ENCODE measurements around the gene LRPAP1.

The LRPAP1 gene

DNA sequence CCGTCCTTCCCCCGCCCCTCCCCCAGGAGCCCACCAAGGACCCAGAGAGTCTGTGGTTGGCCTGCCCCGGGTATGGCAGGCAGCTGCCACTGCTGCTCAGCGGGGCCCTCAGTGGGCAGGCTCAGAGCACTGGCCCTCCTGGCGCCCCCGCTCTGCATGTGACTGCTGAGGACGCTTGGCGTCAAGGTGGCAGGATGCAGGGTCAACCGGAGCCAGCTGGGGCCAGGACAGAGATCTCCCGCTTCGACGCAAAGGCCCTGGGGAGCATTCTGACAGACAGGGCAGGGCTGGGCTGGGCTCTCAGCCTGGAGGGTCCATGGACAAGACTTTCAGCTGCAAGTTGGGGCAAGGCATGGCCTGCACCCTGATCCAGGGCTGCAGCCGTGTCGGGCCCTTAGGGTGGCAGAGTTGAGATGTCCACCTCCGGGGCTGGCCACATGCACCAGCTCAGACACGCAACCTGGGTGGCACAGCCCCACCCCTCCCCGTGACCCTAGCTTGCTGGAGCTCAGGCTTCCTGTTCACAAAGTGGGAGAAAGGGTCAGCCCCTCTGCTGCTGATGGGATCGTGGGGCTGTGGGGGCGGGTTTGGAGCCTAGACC, 30.3 kb downstream of the LRPAP1 start:
- in situ Hi-C loops (cut with MboI; ENCODE audit: low sequenced_read_pairs): no loop called here

- in situ Hi-C loops (cut with MboI; ENCODE audit: low sequenced_read_pairs): no loop called here
Observed at GRCh38 chr4:3501126-3501824, 30.9 kb downstream of the LRPAP1 start.

DNA sequence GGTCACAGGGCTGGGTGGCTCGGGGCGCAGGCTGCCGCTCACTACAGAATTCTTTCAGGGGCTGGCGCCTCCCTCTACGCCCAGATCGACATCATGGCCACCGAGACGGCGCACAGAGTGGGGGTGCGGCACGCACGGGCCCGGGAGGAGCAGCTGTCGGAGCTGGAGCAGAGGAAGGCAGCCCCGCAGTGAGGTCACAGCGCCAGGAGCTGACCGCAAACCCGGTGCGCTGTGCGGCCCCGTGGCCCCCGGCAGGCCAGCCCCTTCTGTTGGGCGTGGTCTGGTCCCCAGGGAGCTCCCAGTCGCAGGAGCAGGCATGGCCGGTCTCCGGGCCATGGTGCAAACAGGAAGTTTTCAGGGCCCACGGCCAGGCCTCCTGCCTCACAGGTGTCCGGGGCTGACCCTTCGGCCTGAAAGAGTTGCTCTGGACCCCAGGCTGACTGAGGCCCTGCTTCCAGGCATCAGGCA, 31.6 kb downstream of the LRPAP1 start:
- in situ Hi-C loops (cut with MboI; ENCODE audit: low sequenced_read_pairs): no loop called here

DNA sequence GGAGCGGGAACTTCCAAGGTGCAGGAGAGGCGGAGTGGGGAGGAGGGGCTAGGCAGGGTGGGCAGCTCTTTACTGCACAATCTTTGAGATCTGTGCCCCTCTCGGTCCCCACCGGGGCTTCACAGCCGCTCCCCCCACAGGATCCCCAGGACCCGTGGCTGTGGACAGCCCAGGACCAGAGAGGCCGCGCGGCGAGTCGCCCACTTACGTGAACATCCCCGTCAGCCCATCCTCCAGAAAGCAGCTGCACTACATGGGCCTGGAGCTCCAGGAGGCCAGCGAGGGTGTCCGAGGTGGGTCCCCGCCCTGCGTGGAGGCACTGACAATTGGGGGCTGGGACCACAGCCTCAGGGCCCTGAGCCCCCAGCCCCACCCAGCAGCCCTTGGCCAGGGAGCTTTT, 32.1 kb downstream of the LRPAP1 start:
- in situ Hi-C loops (cut with MboI; ENCODE audit: low sequenced_read_pairs): no loop called here

- in situ Hi-C loops (cut with MboI; ENCODE audit: low sequenced_read_pairs): no loop called here
Observed at GRCh38 chr4:3499710-3500109, 32.5 kb downstream of the LRPAP1 start.

DNA sequence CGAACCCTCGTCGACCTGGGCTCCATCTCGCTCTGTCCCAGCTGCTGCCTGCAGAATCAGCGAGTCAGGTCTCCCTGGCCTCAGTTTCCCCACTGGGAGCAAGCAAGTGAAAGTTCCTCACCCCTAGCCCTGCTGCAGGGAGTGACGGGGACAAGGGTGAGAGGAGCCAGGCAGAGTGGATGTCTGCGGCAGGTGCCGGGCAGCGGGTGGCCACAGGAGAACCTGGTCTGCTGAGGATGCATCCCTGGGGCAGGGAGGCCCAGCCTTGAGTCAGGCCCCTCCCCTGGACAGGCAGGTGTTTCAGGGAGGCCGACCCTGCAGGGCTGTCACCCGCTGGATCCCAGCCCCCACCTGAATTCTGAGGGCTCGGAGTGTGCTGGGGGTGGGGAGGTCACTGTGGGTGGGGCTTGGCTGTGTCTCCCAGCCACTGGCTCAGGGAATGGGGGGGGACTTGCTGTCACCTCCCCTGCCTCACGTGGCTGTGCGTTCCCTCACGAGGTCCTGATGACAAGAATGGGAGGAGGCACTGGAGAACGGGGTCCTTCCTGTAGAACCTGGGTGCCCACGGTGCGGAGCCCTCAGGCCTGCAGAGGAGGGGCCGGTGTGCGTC, 33.2 kb downstream of the LRPAP1 start:
- in situ Hi-C loops (cut with MboI; ENCODE audit: low sequenced_read_pairs): no loop called here

DNA sequence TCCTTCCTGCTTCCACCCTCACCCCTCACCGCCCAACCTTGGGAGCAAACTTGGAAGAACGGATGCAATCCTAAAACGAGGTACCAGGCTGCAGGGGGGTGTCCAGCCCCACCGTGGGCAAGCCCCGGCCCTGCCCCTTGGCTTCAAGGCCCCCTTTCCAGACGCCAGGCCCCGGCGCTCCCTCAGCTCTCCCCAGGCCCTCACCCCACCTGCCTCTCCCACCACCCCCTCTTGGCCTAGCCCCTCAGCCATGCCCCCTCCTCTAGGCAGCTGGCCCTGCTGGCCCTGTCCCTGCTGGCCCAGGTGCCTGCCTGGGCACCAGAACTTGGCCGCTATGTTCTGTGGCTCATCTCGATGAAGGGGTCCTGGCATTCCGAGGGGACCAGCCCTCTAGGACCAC, 33.8 kb downstream of the LRPAP1 start:
- in situ Hi-C loops (cut with MboI; ENCODE audit: low sequenced_read_pairs): no loop called here

DNA sequence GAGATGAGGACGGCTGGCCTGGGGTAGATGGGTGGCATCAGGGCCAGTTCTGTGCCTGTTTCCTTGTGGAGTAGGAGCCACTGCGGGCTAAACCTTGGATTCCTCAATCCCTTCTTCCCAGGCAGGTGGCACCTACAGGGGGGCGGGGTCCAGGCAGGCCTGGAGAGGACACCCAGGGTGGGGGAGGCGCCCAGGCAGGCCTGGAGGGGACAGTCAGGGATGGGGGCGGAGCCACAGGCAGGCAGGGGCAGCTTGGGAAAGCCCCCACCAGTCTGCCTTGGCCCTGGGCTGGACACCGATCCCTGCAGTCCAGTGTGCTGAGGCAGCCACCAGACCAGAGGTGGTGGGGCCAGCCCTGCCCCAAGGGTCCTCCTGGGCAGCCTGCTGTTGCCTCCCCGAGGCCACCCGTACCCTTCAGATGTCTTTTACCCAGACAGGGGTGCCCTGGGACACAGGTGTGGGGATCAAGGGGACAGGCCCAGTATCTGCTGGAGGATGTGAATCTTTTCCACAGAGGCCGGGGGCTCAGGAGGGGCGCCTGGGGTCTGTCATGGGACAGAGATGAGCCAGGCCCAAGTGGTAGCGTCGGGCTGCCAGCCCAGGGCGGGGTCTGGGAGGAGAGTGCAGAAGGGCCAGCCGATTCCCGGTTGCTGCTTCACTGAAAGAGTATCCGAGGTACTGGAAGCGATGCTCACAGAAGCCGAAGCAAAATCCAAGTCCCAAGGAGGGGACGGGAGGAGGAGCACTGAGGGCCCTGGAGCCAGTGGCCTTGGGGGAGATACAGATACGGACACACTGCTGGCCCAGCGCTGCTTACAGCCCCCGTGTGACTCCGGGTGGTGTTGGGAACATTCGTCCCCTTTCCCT, 34.5 kb downstream of the LRPAP1 start:
- in situ Hi-C loops (cut with MboI; ENCODE audit: low sequenced_read_pairs): no loop called here

DNA sequence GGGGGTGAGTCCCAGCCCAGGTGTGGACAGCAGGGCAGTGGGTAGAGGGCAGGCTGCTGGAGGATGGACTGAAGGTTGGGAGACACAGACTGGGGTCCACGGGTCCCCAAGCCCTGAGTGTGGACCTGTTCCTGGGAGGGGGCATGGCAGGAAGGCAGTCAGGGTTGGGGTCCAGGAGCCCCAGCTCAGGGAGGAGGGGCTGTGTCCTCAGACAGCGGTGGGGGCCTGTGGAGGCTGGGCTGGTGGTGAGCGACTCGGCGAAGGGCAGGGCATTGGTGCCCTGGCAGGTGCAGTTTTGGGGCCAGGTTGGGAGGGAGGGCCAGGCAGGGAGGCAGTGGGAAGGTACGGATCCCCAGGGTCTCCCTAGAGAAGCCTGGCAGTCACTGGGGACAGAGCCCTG, 35.1 kb downstream of the LRPAP1 start:
- in situ Hi-C loops (cut with MboI; ENCODE audit: low sequenced_read_pairs): no loop called here

- in situ Hi-C loops (cut with MboI; ENCODE audit: low sequenced_read_pairs): no loop called here
Observed at GRCh38 chr4:3496021-3496420, 36.2 kb downstream of the LRPAP1 start.

DNA sequence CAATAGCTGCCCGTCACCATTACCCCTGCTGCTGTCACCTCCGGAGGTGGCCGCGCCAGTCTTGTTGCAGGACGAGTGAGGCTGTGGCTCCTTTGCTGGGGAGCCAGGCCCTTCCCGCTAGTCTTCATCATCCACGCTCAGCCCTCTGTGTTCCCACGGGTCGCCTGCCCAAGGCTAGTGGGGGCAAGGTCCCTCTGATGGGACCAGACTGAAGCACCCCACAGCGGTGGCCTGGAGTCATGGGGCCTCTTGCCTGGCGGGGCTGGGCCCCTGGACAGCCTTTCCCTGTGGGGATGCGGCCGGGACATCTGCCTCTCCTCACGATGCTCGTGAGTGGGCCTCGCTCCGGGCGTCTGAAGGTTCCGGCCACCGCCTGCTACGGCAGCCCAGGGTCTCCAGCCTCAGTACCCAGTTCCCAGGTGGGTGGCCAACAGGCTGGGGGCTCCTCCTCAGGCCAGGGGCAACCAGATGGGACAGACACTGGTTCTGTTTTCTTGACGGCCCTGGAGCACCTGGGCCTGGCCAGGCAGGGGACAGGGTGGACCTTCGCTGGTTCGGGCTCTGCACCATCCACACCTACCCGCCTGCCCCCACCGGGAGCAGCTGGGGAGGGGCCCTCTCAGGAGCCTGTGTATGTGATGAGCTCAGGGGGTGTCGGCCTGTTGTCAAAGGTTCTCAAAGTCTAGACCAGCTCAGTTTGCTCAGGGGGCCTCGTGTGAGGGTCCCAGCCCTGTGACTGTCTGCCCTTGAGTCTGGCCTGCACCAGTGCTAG, 36.8 kb downstream of the LRPAP1 start:
- in situ Hi-C loops (cut with MboI; ENCODE audit: low sequenced_read_pairs): no loop called here

GRCh38 chr4:3494462-3494871, 37.8 kb downstream of the LRPAP1 start:
- in situ Hi-C loops (cut with MboI; ENCODE audit: low sequenced_read_pairs): no loop called here

DNA sequence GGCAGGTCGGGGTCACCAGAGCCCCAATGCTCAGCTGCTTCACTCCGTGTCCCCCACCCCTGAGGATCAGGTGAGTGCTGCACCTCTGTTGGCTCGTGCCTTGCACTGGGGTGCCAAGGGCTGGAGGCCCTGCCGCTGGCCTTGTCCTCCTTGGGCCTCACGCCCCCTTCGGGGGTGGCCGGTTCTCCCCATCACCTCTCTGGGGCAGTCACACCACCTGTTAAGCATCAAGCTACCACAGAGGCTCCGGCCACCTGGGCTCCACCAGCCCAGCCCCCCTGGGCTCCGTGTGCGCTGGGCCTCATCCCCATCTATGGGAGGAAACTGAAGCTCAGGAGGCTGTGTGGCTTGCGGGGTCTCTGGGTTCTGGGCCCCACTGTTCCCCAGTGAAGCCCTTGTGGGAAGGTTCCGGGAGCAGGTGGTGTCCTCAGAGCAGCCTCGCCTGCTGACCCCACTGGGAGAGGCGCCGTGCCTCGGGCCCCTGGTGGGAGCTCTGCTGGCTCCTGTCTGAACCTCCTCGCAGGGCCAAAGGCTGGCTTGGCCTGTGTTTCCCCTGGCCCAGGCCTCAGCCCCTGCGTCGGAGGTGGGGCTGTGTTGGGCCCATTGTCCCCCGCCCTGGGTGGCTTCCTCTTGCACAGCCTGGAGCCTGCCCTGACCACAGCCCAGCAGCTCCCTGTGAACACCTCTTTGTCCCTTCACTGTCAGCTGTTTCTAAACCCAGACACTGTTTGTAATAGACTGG, 38.3 kb downstream of the LRPAP1 start:
- in situ Hi-C loops (cut with MboI; ENCODE audit: low sequenced_read_pairs): no loop called here

GRCh38 chr4:3492741-3493719, 39.2 kb downstream of the LRPAP1 start:
- in situ Hi-C loops (cut with MboI; ENCODE audit: low sequenced_read_pairs): no loop called here

DNA sequence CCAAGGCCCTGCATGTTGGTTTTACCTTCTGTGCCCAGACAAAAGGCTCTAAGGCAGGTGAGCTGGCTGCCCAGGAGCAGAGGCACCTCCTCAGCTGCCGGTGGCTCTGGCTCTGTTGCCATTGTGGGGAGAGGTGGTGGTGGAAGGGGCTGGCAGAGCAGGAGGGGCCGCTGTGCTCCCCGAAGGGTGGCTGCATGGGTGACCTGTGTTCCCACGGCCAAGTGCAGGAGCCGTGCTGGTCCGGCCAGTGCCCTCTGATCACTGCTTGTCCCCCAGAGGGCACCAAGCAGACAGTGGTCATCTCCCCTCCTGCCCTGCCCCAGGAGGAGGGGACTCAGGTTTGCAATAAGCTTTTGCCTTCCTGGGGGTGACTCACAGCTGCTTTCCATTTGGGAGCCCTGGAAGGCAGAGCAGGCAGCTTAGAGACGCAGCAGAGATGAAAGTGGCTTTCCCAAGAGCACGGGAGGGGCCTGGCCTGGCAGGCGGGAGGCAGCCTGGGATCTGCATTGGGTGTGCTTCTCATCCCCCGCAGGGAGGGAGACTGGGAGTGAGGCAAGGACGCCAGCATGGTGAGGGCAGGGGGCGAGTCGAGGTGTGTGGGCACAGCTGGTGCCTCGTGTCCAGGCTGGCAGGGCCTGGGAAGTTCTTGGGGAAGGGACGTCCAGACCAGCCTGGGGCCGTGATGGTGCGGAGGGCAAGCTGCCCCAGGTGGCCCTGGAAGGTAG, 40.4 kb downstream of the LRPAP1 start:
- in situ Hi-C loops (cut with MboI; ENCODE audit: low sequenced_read_pairs): no loop called here

- in situ Hi-C loops (cut with MboI; ENCODE audit: low sequenced_read_pairs): no loop called here
Observed at GRCh38 chr4:3489451-3489962, 42.7 kb downstream of the LRPAP1 start.

GRCh38 chr4:3488820-3489219, 43.4 kb downstream of the LRPAP1 start:
- in situ Hi-C loops (cut with MboI; ENCODE audit: low sequenced_read_pairs): no loop called here

DNA sequence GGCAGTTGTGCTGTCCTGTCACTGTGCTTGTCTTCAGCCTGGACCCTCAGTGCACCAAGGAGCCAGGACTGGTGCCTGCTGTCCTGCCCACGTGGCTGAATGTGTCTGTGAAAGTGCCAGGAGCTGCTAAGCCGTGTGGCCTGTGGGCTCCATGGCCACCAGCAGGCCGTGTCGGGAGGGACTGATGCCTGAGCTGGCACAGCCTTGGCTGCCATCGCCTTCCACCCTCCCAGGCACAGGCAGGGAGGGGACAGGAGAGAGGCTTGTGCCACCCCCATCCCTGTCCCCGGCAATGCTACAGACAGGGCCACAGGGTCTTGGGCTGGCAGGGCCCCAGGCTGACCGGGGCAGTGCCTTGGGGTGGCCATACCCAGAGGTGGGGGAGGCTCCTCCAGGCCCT, 44.4 kb downstream of the LRPAP1 start:
- in situ Hi-C loops (cut with MboI; ENCODE audit: low sequenced_read_pairs): no loop called here
